ENCODE measurements around the gene PKIB.
A peak's percentile ranks its signal among the peaks of the same experiment; 100 is the strongest.
"Not testable (repeated sequence)": the region's sequence is repeated elsewhere in the genome, so short reads cannot be mapped to it uniquely, and the experiment has no call there.

Gene PKIB

GRCh38 chr6:122569230-122569771, 40.9 kb upstream of the PKIB start:
- 94% methylated on average over 6 of the region's 6 CpGs for WGBS (ENCODE audit: insufficient coverage)
- no peaks in the 10 kb centered on the region for H3K36me3 ChIP-seq (ENCODE audit: control insufficient read depth in 4 of 4, insufficient read depth in 4 of 4, low read length in 3 of 4)
- no peak overlapping the region for H3K27ac ChIP-seq (ENCODE audit: insufficient read depth in 1 of 2, low read depth in 1 of 2, low read length in 2 of 2, poor library complexity in 1 of 2, severe bottlenecking in 2 of 2)
- H3K9me3 ChIP-seq (ENCODE audit: control extremely low read depth in 1 of 5, control insufficient read depth in 4 of 5, insufficient read depth in 2 of 5, low read depth in 1 of 5, low read length in 4 of 5) = no peaks in the 10 kb centered on the region
- DNase-seq = no peak
- no peaks in the 10 kb centered on the region for H3K4me1 ChIP-seq (ENCODE audit: control extremely low read depth in 1 of 4, control insufficient read depth in 4 of 4, insufficient read depth in 4 of 4, low read length in 3 of 4)
- H3K27me3 ChIP-seq (replicated peaks in 2 of 5; ENCODE audit: control insufficient read depth in 4 of 5, insufficient read depth in 5 of 5, low read length in 4 of 5) = peaks cover 0 to 2% (median 0%) of the 10 kb centered on the region in 5 experiments
- POLR2A ChIA-PET = no interaction called here
- H3K4me3 ChIP-seq (ENCODE audit: control insufficient read depth in 1 of 7, extremely low read depth in 1 of 7, insufficient read depth in 4 of 7, low read depth in 2 of 7, low read length in 6 of 7) = no peak overlapping the region
- CTCF ChIA-PET = no interaction called here

DNA sequence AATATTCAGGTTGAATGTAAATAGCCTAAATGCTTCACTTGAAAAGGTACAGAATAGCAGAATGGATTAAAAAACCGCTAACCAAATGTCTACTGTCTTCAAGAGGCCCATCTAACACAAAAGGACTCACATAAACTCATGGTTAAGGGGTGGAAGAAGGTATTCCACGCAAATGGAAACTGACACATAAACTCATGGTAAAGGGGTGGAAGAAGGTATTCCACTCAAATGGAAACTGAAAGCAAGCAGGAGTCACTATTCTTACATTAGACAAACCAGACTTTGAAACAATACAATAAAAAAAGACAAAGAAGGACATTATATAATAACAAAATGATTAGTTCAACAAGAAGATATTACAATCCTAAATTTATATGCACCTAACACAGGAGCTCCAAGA, 38.3 kb upstream of the PKIB start:
- H3K4me1 ChIP-seq (ENCODE audit: control extremely low read depth in 1 of 4, control insufficient read depth in 4 of 4, insufficient read depth in 4 of 4, low read length in 3 of 4) = no peaks in the 10 kb centered on the region
- H3K36me3 ChIP-seq (ENCODE audit: control insufficient read depth in 4 of 4, insufficient read depth in 4 of 4, low read length in 3 of 4) = no peaks in the 10 kb centered on the region
- ChIA-PET CTCF (interaction anchor here (0.9 kb wide), 1 partner anchor 80 kb away, joined by 3 read pairs; no protein-coding TSS in a partner anchor), POLR2A (no interaction called here)
- H3K27ac ChIP-seq (ENCODE audit: insufficient read depth in 1 of 2, low read depth in 1 of 2, low read length in 2 of 2, poor library complexity in 1 of 2, severe bottlenecking in 2 of 2) = no peak overlapping the region
- WGBS (ENCODE audit: insufficient coverage) = no CpG with 5 or more reads among the region's 2 CpGs
- no peaks in the 10 kb centered on the region for H3K9me3 ChIP-seq (ENCODE audit: control extremely low read depth in 1 of 5, control insufficient read depth in 4 of 5, insufficient read depth in 2 of 5, low read depth in 1 of 5, low read length in 4 of 5)
- no peak overlapping the region for H3K4me3 ChIP-seq (ENCODE audit: control insufficient read depth in 1 of 7, extremely low read depth in 1 of 7, insufficient read depth in 4 of 7, low read depth in 2 of 7, low read length in 6 of 7)
- H3K27me3 ChIP-seq (replicated peaks in 2 of 5; ENCODE audit: control insufficient read depth in 4 of 5, insufficient read depth in 5 of 5, low read length in 4 of 5) = peaks cover 0 to 2% (median 0%) of the 10 kb centered on the region in 5 experiments
- no peak for DNase-seq

- WGBS (ENCODE audit: insufficient coverage) = no CpG with 5 or more reads among the region's 2 CpGs
- DNase-seq = no peak
- Histone ChIP-seq H3K4me1 (ENCODE audit: control extremely low read depth in 1 of 4, control insufficient read depth in 4 of 4, insufficient read depth in 4 of 4, low read length in 3 of 4) (no peaks in the 10 kb centered on the region), H3K27ac (ENCODE audit: insufficient read depth in 1 of 2, low read depth in 1 of 2, low read length in 2 of 2, poor library complexity in 1 of 2, severe bottlenecking in 2 of 2) (no peak overlapping the region), H3K36me3 (ENCODE audit: control insufficient read depth in 4 of 4, insufficient read depth in 4 of 4, low read length in 3 of 4) (no peaks in the 10 kb centered on the region), H3K27me3 (replicated peaks in 2 of 5; ENCODE audit: control insufficient read depth in 4 of 5, insufficient read depth in 5 of 5, low read length in 4 of 5) (no peaks in the 10 kb centered on the region), H3K4me3 (ENCODE audit: control insufficient read depth in 1 of 7, extremely low read depth in 1 of 7, insufficient read depth in 4 of 7, low read depth in 2 of 7, low read length in 6 of 7) (no peak overlapping the region), H3K9me3 (ENCODE audit: control extremely low read depth in 1 of 5, control insufficient read depth in 4 of 5, insufficient read depth in 2 of 5, low read depth in 1 of 5, low read length in 4 of 5) (peaks cover 0 to 3% (median 0%) of the 10 kb centered on the region in 5 experiments)
- POLR2A ChIA-PET = no interaction called here
- CTCF ChIA-PET = no interaction called here
Observed at GRCh38 chr6:122576888-122577287, 33.3 kb upstream of the PKIB start.

DNA sequence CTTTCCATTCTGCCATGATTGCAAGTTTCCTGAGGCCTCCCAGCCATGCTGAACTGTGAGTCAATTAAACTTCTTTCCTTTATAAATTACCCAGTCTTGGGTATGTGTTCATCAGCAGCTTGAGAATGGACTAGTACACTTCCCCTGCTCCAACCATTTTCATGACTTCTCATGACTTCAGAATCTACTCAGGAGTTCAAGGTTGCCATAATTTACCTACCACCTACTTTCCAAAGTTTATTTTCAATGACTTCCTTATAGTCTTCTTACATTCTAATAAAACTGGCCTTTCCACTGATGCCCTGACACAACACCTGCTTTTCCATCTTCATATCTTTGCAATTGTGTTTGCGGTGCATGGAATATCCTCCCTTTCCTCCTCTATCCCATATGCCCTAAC, 31.2 kb upstream of the PKIB start:
- WGBS (ENCODE audit: insufficient coverage) = 100% methylated on average over 1 of the region's 1 CpG
- ChIA-PET CTCF (no interaction called here), POLR2A (no interaction called here)
- Histone ChIP-seq H3K27me3 (replicated peaks in 2 of 5; ENCODE audit: control insufficient read depth in 4 of 5, insufficient read depth in 5 of 5, low read length in 4 of 5) (no peaks in the 10 kb centered on the region), H3K9me3 (ENCODE audit: control extremely low read depth in 1 of 5, control insufficient read depth in 4 of 5, insufficient read depth in 2 of 5, low read depth in 1 of 5, low read length in 4 of 5) (peaks cover 0 to 3% (median 0%) of the 10 kb centered on the region in 5 experiments), H3K4me1 (ENCODE audit: control extremely low read depth in 1 of 4, control insufficient read depth in 4 of 4, insufficient read depth in 4 of 4, low read length in 3 of 4) (no peaks in the 10 kb centered on the region), H3K27ac (ENCODE audit: insufficient read depth in 1 of 2, low read depth in 1 of 2, low read length in 2 of 2, poor library complexity in 1 of 2, severe bottlenecking in 2 of 2) (no peak overlapping the region), H3K4me3 (ENCODE audit: control insufficient read depth in 1 of 7, extremely low read depth in 1 of 7, insufficient read depth in 4 of 7, low read depth in 2 of 7, low read length in 6 of 7) (no peak overlapping the region), H3K36me3 (ENCODE audit: control insufficient read depth in 4 of 4, insufficient read depth in 4 of 4, low read length in 3 of 4) (no peaks in the 10 kb centered on the region)
- DNase-seq = no peak

GRCh38 chr6:122580737-122581136, 29.5 kb upstream of the PKIB start:
- Histone ChIP-seq H3K9me3 (ENCODE audit: control extremely low read depth in 1 of 5, control insufficient read depth in 4 of 5, insufficient read depth in 2 of 5, low read depth in 1 of 5, low read length in 4 of 5) (peaks cover 0 to 3% (median 0%) of the 10 kb centered on the region in 5 experiments), H3K4me3 (ENCODE audit: control insufficient read depth in 1 of 7, extremely low read depth in 1 of 7, insufficient read depth in 4 of 7, low read depth in 2 of 7, low read length in 6 of 7) (no peak overlapping the region), H3K36me3 (ENCODE audit: control insufficient read depth in 4 of 4, insufficient read depth in 4 of 4, low read length in 3 of 4) (no peaks in the 10 kb centered on the region), H3K4me1 (ENCODE audit: control extremely low read depth in 1 of 4, control insufficient read depth in 4 of 4, insufficient read depth in 4 of 4, low read length in 3 of 4) (no peaks in the 10 kb centered on the region), H3K27me3 (replicated peaks in 2 of 5; ENCODE audit: control insufficient read depth in 4 of 5, insufficient read depth in 5 of 5, low read length in 4 of 5) (no peaks in the 10 kb centered on the region), H3K27ac (ENCODE audit: insufficient read depth in 1 of 2, low read depth in 1 of 2, low read length in 2 of 2, poor library complexity in 1 of 2, severe bottlenecking in 2 of 2) (no peak overlapping the region)
- POLR2A ChIA-PET = no interaction called here
- WGBS (ENCODE audit: insufficient coverage) = no CpG with 5 or more reads among the region's 3 CpGs
- DNase-seq = peak in 1 of 3 donors; percentile 2
- CTCF ChIA-PET = interaction anchor here (1.7 kb wide), 1 partner anchor 23 kb away, joined by 4 read pairs; no protein-coding TSS in a partner anchor

GRCh38 chr6:122589115-122589514, 21.1 kb upstream of the PKIB start:
- Histone ChIP-seq H3K36me3 (ENCODE audit: control insufficient read depth in 4 of 4, insufficient read depth in 4 of 4, low read length in 3 of 4) (no peaks in the 10 kb centered on the region), H3K4me3 (ENCODE audit: control insufficient read depth in 1 of 7, extremely low read depth in 1 of 7, insufficient read depth in 4 of 7, low read depth in 2 of 7, low read length in 6 of 7) (no peak overlapping the region), H3K27ac (ENCODE audit: insufficient read depth in 1 of 2, low read depth in 1 of 2, low read length in 2 of 2, poor library complexity in 1 of 2, severe bottlenecking in 2 of 2) (no peak overlapping the region), H3K4me1 (ENCODE audit: control extremely low read depth in 1 of 4, control insufficient read depth in 4 of 4, insufficient read depth in 4 of 4, low read length in 3 of 4) (no peaks in the 10 kb centered on the region), H3K27me3 (replicated peaks in 2 of 5; ENCODE audit: control insufficient read depth in 4 of 5, insufficient read depth in 5 of 5, low read length in 4 of 5) (no peaks in the 10 kb centered on the region), H3K9me3 (ENCODE audit: control extremely low read depth in 1 of 5, control insufficient read depth in 4 of 5, insufficient read depth in 2 of 5, low read depth in 1 of 5, low read length in 4 of 5) (no peaks in the 10 kb centered on the region)
- no peak for DNase-seq
- ChIA-PET CTCF (no interaction called here), POLR2A (no interaction called here)
- no CpG with 5 or more reads among the region's 1 CpG for WGBS (ENCODE audit: insufficient coverage)

DNA sequence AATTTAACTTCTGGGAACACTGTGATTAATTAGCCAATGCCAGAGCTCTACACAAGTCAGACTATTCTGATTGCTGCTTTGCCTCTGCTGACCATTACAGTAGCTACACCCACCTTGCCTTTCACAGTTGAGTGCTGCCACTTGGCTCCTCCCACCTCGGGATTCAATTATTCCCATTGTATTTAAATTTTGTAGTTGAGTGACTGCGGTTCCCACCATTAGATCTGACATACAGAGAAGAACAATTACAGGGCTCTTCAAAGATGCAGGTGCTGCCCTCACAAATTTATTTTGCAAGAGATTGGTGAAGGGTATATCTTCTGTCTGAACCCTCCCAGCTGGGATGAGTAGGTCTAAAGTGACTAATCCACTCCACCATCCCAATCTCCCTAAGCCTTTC, 11.9 kb upstream of the PKIB start:
- CTCF ChIA-PET; H3K4me1 ChIP-seq (ENCODE audit: control extremely low read depth in 1 of 4, control insufficient read depth in 4 of 4, insufficient read depth in 4 of 4, low read length in 3 of 4); DNase-seq; POLR2A ChIA-PET; H3K27me3 ChIP-seq (replicated peaks in 2 of 5; ENCODE audit: control insufficient read depth in 4 of 5, insufficient read depth in 5 of 5, low read length in 4 of 5); H3K4me3 ChIP-seq (ENCODE audit: control insufficient read depth in 1 of 7, extremely low read depth in 1 of 7, insufficient read depth in 4 of 7, low read depth in 2 of 7, low read length in 6 of 7); H3K36me3 ChIP-seq (ENCODE audit: control insufficient read depth in 4 of 4, insufficient read depth in 4 of 4, low read length in 3 of 4); H3K27ac ChIP-seq (ENCODE audit: insufficient read depth in 1 of 2, low read depth in 1 of 2, low read length in 2 of 2, poor library complexity in 1 of 2, severe bottlenecking in 2 of 2): not testable (repeated sequence)
- H3K9me3 ChIP-seq (ENCODE audit: control extremely low read depth in 1 of 5, control insufficient read depth in 4 of 5, insufficient read depth in 2 of 5, low read depth in 1 of 5, low read length in 4 of 5) = peaks cover 0 to 15% (median 0%) of the 10 kb centered on the region in 5 experiments
- no CpG with 5 or more reads among the region's 2 CpGs for WGBS (ENCODE audit: insufficient coverage)
